Glutamatergic neuron (in vitro differentiated cells): Measurements from ENCODE around the gene CSTF2T. TPM values are rescaled to one million over a fixed set of nuclear protein-coding genes. Genes with fewer than 3 reads are reported as not detected.

Source experiments
- DNase-seq: peaks from one replicate; pipeline ENCODE4 v3.0.0; 2022
- H3K27ac Mint-ChIP-seq: one replicate; pipeline ENCODE4 v1.8.0; 2020; ENCODE audit warnings: mild to moderate bottlenecking, mixed read lengths, inconsistent platforms; ENCODE audit not compliant: unreplicated experiment
- H3K27me3 Mint-ChIP-seq: one replicate; pipeline ENCODE4 v1.8.0; 2020; ENCODE audit warnings: mild to moderate bottlenecking, moderate library complexity, mixed read lengths, inconsistent platforms; ENCODE audit not compliant: unreplicated experiment
- H3K36me3 Mint-ChIP-seq: one replicate; pipeline ENCODE4 v1.8.0; 2020; ENCODE audit warnings: mild to moderate bottlenecking, mixed read lengths, inconsistent platforms; ENCODE audit not compliant: unreplicated experiment
- H3K4me1 Mint-ChIP-seq: one replicate; pipeline ENCODE4 v1.8.0; 2020; ENCODE audit warnings: mild to moderate bottlenecking, low read depth, mixed read lengths, inconsistent platforms; ENCODE audit not compliant: unreplicated experiment
- H3K4me3 Mint-ChIP-seq: one replicate; pipeline ENCODE4 v1.8.0; 2020; ENCODE audit warnings: mild to moderate bottlenecking, mixed read lengths, inconsistent platforms; ENCODE audit not compliant: unreplicated experiment
- H3K9me3 Mint-ChIP-seq: one replicate; pipeline ENCODE4 v1.8.0; 2020; ENCODE audit warnings: mild to moderate bottlenecking, moderate library complexity, mixed read lengths, inconsistent platforms; ENCODE audit not compliant: unreplicated experiment
- CTCF ChIP-seq: fragments of 200-600 bp; sonication (generic); IDR thresholded peaks from one replicate; pipeline ENCODE4 v1.5.0; 2021; ENCODE audit not compliant: partially characterized antibody, unreplicated experiment
- total RNA-seq: library from RNA; stranded (reverse); fragmentation: NEBNext Ultra II Directional; extraction: Animal tissue kit (Norgen Biotek cat#: 25700); gene quantifications from one replicate; pipeline ENCODE4 v1.2.1, GENCODE V29; 2021; ENCODE audit not compliant: unreplicated experiment

Gene CSTF2T
- total RNA-seq, 1 donor from 2014 or later: 22.7 TPM

DNA sequence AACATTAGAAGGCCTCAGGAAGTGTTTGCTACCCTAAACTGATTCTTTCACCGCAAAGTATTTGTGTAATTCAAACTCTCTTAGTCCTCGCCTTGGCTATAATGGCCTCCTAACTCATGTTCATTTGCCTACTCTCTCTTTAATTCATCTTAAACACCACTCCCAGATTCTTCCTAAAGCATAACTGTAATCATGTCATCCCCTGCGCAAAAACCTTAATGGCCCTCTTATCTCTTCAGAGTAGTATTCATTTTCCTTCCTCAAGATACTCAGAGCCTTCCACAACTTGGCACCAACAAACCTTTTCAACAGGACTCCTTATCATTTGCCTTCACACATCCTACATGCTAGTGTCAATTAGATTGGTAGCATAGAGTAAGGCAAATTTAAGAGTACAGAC is 42.9 kb downstream of the CSTF2T start:
- Mint-ChIP-seq H3K27ac (no peak overlapping the region), H3K4me1 (no peaks in the 10 kb centered on the region), H3K27me3 (no peaks in the 10 kb centered on the region), H3K36me3 (no peaks in the 10 kb centered on the region), H3K9me3 (no peaks in the 10 kb centered on the region), H3K4me3 (no peak overlapping the region)
- no peak for DNase-seq
- no peak for TF ChIP-seq CTCF

GRCh38 chr10:51654918-51655317 is 44.5 kb downstream of the CSTF2T start:
- Mint-ChIP-seq H3K27me3 (no peaks in the 10 kb centered on the region), H3K4me1 (no peaks in the 10 kb centered on the region), H3K27ac (no peak overlapping the region), H3K4me3 (no peak overlapping the region), H3K9me3 (no peaks in the 10 kb centered on the region), H3K36me3 (no peaks in the 10 kb centered on the region)
- TF ChIP-seq CTCF: no peak
- no peak for DNase-seq

DNA sequence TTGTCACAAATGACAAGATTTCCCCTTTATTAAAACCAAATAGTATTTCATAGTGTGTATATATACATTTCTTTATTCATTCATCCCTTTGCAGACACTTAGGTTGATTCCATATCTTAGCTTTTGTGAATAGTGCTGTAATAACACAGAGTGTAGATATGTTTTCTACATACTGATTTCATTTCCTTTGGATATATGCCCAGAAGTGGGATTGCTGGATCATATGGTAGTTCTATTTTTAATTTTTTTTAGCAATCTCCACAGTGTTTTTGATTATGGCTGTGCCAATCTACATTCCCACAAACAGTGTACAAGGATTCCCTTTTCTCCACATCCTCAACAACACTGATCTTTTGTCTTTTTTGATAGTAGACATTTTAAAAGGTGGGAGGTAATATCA is 46.4 kb downstream of the CSTF2T start:
- H3K27me3 Mint-ChIP-seq: no peaks in the 10 kb centered on the region
- H3K4me3 Mint-ChIP-seq: no peak overlapping the region
- no peak overlapping the region for H3K27ac Mint-ChIP-seq
- TF ChIP-seq CTCF: no peak
- H3K9me3 Mint-ChIP-seq: no peaks in the 10 kb centered on the region
- DNase-seq: no peak
- H3K36me3 Mint-ChIP-seq: no peaks in the 10 kb centered on the region
- no peaks in the 10 kb centered on the region for H3K4me1 Mint-ChIP-seq

- TF ChIP-seq CTCF: no peak
- H3K27ac Mint-ChIP-seq: no peak overlapping the region
- no peaks in the 10 kb centered on the region for H3K9me3 Mint-ChIP-seq
- no peaks in the 10 kb centered on the region for H3K27me3 Mint-ChIP-seq
- no peaks in the 10 kb centered on the region for H3K36me3 Mint-ChIP-seq
- H3K4me3 Mint-ChIP-seq: no peak overlapping the region
- no peaks in the 10 kb centered on the region for H3K4me1 Mint-ChIP-seq
- DNase-seq: no peak
Observed at GRCh38 chr10:51651063-51651462, 48.3 kb downstream of the CSTF2T start.

DNA sequence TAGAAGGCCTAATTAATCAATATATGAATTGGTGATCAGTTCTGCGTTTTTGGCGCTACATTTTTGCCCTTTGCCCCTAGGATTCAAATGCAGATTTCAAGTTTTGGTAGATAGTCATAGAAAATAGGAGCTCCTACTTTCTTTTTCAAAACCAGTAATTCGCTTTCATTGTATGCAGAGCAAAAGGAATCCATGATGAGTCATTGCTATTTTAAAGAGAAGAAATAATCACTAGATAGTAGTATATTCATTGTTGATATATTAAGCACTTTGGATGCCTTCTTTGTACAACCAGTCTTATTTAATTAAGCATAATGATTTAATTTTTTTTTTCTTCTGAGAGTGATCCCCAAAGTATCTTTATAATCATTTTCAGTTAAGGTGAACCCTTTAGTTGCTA is 50.3 kb downstream of the CSTF2T start:
- H3K36me3 Mint-ChIP-seq: no peaks in the 10 kb centered on the region
- no peaks in the 10 kb centered on the region for H3K4me1 Mint-ChIP-seq
- TF ChIP-seq CTCF: no peak
- no peaks in the 10 kb centered on the region for H3K27me3 Mint-ChIP-seq
- no peak overlapping the region for H3K27ac Mint-ChIP-seq
- DNase-seq: no peak
- no peak overlapping the region for H3K4me3 Mint-ChIP-seq
- H3K9me3 Mint-ChIP-seq: no peaks in the 10 kb centered on the region
